Upper lobe of left lung (tissue), 4 donors: ENCODE data around the gene AOX1.

ENCODE experiments used
- POLR2A ChIP-seq, 4 donors: fragments of 450-650 bp; IDR thresholded peaks; one replicate each; pipeline ENCODE4 v1.5.1; 2016 to 2017; ENCODE audit warnings: antibody characterized with exemption in 4 of 4, mild to moderate bottlenecking in 2 of 4
- TF ChIP-seq, protein P1 (sequence below), 6 experiments: fragments of 450-650 bp in 4 of 6; fragments of 200-600 bp in 2 of 6; sonication (generic) in 2 of 6; IDR thresholded peaks; one replicate each; pipeline ENCODE4 v1.5.1; 2016 to 2019; ENCODE audit warnings: antibody characterized with exemption in 6 of 6

DNA sequence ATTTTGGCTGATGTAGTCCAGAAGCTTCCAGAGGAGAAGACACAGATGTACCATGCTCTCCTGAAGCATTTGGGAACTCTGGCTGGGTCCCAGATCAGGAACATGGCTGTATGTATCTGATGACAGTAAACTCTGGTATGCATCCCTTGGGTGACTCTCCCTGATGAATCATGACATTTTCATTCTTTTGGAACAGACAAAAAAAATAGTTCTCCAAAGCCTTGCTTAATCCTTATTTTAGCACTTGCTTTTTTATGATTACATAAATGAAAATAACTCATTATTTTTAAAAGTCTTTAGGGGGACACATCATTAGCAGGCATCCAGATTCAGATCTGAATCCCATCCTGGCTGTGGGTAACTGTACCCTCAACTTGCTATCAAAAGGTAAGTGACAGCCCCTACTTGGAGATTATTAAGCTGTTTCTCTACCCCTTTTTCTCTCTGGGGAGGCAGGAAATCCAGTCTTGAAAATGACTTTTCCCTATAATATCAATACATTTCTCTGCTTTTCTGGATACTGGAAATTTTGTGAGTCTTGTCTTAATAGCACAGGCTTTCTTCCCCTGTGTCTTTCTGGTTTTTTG, 23.3 kb downstream of the AOX1 start:
- TF ChIP-seq, protein P1, sequence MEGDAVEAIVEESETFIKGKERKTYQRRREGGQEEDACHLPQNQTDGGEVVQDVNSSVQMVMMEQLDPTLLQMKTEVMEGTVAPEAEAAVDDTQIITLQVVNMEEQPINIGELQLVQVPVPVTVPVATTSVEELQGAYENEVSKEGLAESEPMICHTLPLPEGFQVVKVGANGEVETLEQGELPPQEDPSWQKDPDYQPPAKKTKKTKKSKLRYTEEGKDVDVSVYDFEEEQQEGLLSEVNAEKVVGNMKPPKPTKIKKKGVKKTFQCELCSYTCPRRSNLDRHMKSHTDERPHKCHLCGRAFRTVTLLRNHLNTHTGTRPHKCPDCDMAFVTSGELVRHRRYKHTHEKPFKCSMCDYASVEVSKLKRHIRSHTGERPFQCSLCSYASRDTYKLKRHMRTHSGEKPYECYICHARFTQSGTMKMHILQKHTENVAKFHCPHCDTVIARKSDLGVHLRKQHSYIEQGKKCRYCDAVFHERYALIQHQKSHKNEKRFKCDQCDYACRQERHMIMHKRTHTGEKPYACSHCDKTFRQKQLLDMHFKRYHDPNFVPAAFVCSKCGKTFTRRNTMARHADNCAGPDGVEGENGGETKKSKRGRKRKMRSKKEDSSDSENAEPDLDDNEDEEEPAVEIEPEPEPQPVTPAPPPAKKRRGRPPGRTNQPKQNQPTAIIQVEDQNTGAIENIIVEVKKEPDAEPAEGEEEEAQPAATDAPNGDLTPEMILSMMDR (IDR thresholded peaks at IDR 0.05) = no peak
- TF ChIP-seq POLR2A (IDR thresholded peaks at IDR 0.05) = no peak
